Measurements from ENCODE around the gene CYB5D1.
A peak's percentile ranks its signal among the peaks of the same experiment; 100 is the strongest.

CYB5D1 gene

GRCh38 chr17:7845359-7846062, 12.3 kb upstream of the CYB5D1 start:
- no peak for DNase-seq

- DNase-seq = no peak
Measured at GRCh38 chr17:7846063-7846735, 11.6 kb upstream of the CYB5D1 start.

GRCh38 chr17:7846765-7847661, 10.8 kb upstream of the CYB5D1 start:
- DNase-seq = no peak

- no peak for DNase-seq
Measured at GRCh38 chr17:7848131-7848579, 9.6 kb upstream of the CYB5D1 start.

- no peak for DNase-seq
Measured at GRCh38 chr17:7848739-7849129, 9.1 kb upstream of the CYB5D1 start.

GRCh38 chr17:7849130-7849750, 8.6 kb upstream of the CYB5D1 start:
- DNase-seq = no peak

- DNase-seq = no peak
Measured at GRCh38 chr17:7849751-7850504, 7.9 kb upstream of the CYB5D1 start.

GRCh38 chr17:7850701-7851437, 6.9 kb upstream of the CYB5D1 start:
- no peak for DNase-seq

- peak; percentile 89 for DNase-seq
Measured at GRCh38 chr17:7851438-7852261, 6.2 kb upstream of the CYB5D1 start.

GRCh38 chr17:7852262-7852670, 5.5 kb upstream of the CYB5D1 start:
- no peak for DNase-seq

- no peak for DNase-seq
Measured at GRCh38 chr17:7852919-7853690, 4.7 kb upstream of the CYB5D1 start.

GRCh38 chr17:7853691-7854038, 4.1 kb upstream of the CYB5D1 start:
- DNase-seq = no peak

- DNase-seq = no peak
Measured at GRCh38 chr17:7854078-7854777, 3.6 kb upstream of the CYB5D1 start.

GRCh38 chr17:7854851-7855659, 2.7 kb upstream of the CYB5D1 start, which contains the start of gene TMEM88:
TMEM88 (plus strand) TSS chr17:7855066; CDS start chr17:7855075, 9 bp downstream.
- no peak for DNase-seq

- no peak for DNase-seq
Measured at GRCh38 chr17:7855660-7856010, 2.2 kb upstream of the CYB5D1 start.

- DNase-seq = peak; percentile 27
Measured at GRCh38 chr17:7856011-7856810, 1.6 kb upstream of the CYB5D1 start.

All from NCI-H69 (cell line).